GM12892 (cell line): ENCODE data around the gene FLT4.

Experiments
- POLR2A ChIP-seq: IDR thresholded peaks from 2 replicates; pipeline ENCODE4 v1.6.1; 2011; ENCODE audit warnings: low read depth, low read length, control low read depth
- POLR2AphosphoS5 ChIP-seq: IDR thresholded peaks from 2 replicates; pipeline ENCODE4 v1.6.1; 2011; ENCODE audit warnings: low read depth, low read length, control low read depth
- TAF1 ChIP-seq: IDR thresholded peaks from 2 replicates; pipeline ENCODE4 v1.6.1; 2011; ENCODE audit warnings: low read depth, mild to moderate bottlenecking, control low read depth, low read length, borderline replicate concordance

GRCh38 chr5:180599981-180600553 is 49.3 kb downstream of the FLT4 start:
- TF ChIP-seq POLR2A (no peak), TAF1 (no peak), POLR2AphosphoS5 (no peak)
